Fibroblast of skin of right biceps (primary cell): Measurements from ENCODE around the gene CSMD2.
A peak's percentile ranks its signal among the peaks of the same experiment; 100 is the strongest.

Source experiments
- DNase-seq: peaks from one replicate; pipeline ENCODE4 v3.0.0-alpha.2; 2013

Gene CSMD2

DNA sequence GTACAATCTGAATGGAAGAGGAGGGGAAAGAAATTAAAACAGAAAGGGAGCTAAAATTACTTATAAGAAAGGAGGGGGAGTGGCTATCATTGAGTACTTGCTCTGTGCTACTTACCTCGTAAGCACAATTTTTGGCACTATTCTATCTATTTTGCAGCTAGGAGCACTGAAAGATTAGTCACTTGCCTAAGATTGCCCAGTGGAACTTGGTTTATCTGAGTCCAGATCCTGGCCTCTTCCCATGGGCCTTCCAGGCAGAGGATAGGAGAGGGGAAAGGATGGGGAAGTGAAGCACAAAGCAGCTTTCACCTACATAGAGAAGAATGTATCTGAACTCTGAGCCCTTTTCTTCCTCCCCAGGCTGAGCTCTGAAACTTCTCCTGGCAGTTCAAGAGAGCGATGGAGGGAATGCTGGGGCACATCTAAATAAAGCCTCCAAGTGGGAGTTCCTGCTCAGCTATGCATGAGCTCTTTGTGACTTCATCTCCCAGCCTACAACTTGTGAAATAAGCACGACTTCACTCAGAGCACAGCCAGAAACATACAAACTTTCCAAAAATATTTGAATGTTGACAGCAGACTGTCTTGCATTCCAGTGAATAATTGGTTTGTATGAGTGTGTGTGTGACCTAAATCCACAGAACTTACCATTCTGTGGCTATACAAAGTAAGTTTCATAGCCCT lies 271.7 kb downstream of the CSMD2 start:
- peak; percentile 94 for DNase-seq

DNA sequence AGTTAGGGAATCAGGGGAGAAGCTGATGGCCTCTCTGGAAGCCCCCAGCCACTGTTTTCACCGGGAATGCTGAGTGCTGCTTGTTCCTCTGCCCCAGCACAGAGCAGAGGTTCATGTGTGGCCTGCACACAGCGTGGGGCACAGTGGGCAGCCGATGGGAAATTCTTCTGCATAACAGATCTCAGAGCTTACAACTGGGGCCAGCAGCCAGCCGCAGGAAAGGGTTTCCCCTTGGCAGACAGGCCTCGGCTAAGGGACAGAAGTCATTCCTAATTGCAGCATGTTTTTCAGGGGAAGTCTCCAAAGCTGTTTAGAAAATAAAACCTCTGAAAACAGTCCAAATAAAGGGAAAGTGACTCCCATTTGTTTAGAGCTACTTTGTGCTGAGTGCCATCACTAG lies 278.5 kb downstream of the CSMD2 start:
- DNase-seq: no peak

DNA sequence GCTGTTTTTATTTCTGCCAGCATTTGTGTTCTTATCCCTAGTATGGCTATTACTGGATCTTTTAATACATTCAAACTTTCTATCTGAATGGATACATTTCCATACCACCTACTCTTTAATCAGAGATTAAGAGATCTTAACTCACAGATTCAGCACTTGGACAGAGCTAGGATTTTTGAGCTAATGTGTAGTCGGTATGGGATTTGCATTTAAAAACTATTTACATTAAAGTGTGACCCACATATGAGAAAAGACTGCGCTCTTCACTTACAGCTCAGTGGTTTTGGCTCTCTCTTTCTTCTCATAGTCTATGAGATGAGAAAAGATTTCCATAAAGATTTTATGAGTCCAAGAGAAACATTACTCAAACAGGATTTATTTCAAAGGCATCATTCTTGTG lies 284.7 kb downstream of the CSMD2 start:
- DNase-seq: peak; percentile 71

DNA sequence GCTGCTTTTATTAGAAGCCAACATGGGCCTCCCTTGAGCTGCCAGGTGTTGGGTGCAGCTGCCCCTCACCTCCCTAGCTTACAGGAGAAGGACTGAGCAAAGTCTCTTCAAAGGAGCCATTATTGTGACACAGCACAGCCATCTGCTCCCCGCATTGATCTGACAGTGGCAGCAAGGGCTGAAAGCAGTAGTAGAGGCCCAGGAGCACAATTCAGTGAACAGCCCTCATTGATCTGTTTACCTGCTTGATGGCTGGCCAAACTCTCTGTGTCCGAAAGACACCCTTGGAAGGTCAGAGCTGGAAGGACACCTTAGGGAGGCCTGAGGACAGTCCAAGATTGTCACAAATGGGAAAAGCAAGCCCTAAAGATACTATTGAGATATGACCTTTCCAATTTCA lies 286.6 kb downstream of the CSMD2 start:
- DNase-seq: no peak

DNA sequence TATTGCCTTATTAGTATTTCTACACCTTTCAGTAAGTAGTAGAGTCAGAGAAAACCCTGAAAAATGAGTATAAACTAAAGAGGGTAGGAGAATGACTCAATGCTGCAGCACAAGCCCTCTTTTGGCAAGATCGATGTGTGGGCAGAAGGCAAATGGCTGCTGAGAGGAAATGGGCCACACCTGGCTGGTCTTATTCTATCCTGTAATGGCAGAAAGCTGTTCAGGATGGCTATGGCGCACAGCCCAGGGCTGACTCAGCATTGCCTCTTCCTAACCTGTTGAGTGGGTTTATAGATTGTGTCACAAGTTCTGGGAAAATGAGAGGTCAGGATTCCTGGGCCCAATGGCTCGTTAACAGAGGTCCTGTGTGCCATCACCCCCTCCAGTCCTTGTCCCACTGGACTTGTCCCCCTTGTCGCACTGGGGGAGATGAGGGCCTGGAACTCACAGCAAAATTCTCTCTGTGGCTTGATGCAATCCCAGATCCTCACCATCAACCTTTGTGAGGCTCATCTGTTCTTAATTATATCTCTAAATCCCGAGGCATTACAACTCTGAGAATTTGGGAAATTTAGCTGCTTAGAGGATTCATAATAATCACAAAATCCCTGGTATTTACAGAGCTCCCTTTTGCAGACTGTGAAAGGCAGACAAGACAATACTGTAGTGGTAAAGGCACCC lies 287.9 kb downstream of the CSMD2 start:
- peak; percentile 97 for DNase-seq

DNA sequence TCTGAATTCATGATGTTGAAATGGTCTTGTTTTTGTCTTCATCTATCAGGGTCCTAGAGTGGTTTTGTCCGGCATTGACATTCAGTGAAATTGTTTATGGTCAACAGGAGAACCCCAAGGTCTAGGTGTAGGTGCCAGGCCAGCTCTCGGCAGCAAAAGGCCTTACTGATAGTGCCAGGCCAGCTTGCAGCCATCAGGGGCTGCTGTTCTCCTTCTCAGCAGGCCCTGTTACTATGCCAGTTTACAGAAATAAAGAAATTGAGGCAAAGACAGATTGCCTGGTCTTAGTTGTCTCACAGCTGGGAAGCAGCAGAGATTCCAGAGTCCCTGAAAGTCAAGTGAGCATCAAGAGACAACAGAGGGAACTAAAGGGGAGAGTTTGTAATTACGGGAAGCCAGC lies 289.2 kb downstream of the CSMD2 start:
- no peak for DNase-seq

DNA sequence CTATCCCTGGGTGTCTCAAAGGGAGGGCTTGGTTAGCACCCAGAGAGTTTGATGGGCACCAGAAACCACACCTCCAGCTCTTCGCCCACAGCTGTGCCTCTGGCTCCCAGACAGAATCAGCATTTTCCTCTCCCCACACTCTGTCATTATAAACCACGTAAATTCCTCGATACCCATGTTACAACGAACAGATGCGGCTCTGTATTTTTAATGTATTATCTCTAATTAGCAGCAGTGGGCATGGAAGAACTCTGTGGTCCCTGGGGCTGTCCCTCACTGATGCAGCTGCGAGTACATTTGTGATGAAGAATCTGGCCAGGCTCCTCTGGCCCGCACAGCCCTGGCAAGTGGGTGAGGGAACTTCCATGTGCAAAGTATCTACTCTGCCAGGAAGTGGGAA lies 290.4 kb downstream of the CSMD2 start:
- no peak for DNase-seq

DNA sequence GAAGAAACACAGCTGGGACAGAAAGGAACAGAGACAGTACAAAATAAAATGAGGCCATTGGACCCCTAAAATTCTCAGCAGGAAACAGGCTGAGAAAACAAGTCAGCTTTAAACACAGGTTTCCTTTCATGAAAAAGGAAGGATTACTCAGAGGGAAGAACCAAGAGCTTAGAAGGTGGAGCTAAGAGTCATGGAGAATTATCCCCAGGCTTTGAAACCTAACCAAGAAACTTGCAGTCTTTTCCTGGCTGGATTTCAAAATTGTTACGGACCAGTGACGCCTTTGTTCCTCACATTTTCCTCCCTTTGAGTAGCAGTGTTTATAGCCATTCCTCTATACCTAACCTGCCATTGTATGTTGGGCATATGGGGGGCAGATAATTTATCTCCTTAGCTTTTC lies 292.3 kb downstream of the CSMD2 start:
- peak; percentile 46 for DNase-seq

DNA sequence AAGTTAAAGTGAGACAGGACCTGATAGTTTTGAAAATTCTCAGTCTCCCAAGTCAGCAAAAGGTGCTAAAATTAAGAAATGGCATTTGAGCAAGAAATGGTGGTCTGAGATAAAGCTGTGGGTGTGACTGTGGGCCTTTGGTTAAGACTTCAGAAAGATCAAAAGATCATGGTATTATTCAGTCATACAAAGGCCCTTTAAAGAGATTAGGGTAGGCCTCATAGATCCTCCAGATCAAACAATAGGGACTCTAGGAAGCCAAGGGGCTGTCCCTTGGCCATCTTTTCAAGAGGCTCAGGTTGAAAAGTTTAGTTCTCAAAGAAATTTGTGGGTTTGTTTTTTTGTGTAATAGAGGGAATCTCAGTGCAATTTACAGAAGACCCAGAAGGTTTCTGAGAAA lies 292.8 kb downstream of the CSMD2 start:
- no peak for DNase-seq

DNA sequence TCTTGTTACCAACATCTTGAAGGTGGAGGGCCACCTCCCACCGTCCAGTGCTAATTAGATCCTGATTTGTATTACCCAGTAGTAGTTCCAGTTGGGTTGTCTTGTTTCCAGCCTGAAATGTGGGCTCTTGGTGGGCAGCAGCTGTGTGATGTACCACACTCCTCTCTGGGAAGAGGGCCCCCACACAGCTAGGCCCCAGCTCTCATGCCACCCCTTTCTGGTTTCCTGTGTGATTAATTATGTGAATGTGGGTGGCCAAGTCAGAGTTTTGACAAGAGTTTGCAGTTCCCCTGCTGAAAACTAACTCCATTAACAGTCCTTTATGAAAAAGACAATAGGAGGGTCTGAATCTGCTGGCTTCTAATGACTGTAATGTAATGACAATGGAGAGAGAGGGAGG lies 297.3 kb downstream of the CSMD2 start:
- DNase-seq: no peak

DNA sequence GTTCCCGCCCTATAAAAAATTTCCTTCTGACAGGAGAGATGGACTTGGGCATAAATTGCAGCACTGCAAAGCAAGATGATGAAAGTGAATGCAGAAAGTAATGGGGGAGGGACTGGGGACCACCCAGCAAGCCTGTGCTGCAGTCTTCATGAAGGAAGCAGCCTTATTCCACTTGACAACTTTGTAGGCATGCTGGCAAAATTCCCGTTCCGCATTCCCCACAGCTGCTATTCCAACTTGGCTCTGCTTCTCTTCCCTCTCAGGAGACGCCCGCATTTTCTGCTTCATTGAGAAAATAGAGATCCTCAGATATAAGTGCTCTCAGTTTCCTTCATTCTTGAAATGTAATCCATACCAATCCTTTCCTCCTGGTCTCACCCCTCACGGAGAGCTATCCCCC lies 298.7 kb downstream of the CSMD2 start:
- DNase-seq: peak; percentile 94

DNA sequence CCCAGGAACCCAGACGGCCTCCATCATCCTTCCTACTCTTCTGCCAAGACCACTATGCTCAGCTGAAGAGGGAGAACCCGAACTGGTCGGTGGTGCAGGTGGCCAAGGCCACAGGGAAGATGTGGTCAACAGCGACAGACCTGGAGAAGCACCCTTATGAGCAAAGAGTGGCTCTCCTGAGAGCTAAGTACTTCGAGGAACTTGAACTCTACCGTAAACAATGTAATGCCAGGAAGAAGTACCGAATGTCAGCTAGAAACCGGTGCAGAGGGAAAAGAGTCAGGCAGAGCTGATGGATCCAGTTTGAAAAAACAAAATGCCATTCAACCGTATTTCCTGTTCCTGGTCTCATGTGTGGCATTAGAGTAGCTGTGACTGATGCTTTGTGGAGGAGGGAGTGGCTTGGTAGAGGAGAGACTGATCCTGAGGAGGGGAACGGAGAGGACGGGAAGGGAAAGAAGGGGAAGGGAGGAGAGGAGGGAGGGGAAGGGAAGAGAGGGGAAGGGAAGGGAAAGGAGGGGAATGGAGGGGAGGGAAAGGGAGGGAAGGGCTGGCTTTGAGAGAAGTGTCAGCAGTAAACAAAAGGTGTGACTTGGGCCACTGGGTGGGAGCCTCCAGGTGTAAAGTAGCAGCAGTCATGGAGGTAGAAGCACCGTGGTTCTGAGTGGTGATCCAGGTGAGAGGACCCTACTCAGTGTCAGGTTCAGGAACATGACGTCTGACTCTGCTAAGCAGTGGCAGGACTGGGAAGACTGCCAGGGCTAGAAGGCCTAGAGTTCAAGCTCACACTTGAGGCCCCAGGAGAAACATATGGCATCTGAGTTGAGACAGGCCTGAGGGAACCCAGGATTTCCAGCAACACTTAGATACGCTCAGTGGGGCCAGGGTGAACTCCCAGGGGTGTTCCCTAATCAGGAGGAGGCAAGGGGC lies 300.3 kb downstream of the CSMD2 start:
- peak; percentile 19 for DNase-seq

DNA sequence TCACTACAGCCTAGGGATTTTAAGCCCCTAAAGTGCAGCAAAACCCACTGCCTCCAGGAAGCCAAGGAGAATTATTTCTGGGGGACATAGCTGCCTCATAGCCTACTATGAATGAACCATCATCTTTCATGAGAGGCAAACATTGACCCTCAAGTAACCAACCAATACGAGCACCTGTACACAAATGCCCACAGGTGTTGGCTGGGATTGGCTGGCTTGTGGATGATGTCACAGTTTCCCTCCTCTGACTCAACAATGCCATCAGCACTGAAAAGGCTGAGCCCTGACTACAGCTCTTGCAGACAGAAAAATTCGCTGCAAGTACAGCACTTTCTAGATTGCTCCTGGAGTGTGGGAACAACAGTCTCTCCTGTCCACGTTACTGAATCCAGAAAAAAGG lies 301.3 kb downstream of the CSMD2 start, which contains the start of gene HMGB4:
Gene HMGB4 (plus strand): TSS at position 301 of the 400 bp plus-strand sequence. CDS start 113 bp downstream, outside the sequence.
- DNase-seq: no peak

DNA sequence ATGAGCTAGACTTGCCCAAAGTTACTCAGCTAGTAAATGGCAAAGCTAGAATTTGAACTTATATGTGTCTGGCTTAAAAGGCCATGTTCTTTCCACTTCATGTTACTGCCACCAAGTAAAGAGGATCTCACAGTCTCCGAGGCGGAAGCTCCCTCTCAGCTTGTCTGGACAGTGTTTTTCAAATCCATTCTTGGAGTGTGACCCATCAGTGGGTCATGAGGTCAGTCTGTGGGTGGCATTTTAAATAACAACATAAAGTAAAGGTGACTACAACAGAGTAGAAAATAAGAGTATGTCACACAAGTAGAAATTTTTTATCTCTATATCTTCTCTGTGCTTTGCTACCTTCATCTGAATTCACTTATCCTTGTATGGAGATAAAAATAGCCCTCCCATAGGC lies 304.4 kb downstream of the CSMD2 start:
- peak; percentile 48 for DNase-seq

DNA sequence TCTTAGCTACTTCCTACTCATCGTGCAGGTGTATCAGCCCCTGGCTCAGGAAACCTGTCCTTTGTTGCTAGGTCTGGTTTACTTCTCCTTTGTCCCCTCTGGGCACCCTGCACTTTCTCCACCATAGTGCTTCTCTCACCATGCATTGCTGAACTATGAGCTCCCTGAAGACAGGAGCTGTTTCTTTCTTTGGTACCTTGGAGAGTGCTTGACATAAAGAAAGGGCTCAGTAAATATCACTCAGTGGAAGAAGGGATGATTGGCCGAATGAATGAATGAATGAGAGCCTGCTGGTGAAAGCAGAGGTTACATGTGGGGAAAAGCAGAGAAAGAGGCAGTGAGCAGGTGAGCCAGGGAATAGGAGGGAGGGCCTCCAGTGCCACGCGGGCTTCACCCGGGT lies 310.9 kb downstream of the CSMD2 start:
- no peak for DNase-seq

DNA sequence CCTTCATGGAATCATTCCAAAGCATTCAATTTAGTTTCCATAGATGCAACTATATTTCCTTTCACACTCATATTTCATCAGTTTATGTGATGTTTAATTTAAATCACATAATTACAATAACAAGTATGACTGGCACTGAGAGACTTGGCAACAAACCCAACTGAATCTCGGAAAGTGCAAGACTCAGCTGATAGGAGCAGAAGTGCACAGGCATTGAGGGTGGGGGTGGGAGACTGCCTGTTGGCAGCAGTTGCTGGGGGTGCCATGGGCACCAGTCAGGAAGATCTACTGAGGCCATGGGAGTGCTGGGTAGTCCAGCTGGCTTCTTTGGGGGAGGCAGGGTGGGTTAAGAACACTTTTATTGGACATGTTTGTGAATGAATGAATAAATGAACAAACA lies 311.6 kb downstream of the CSMD2 start:
- no peak for DNase-seq

DNA sequence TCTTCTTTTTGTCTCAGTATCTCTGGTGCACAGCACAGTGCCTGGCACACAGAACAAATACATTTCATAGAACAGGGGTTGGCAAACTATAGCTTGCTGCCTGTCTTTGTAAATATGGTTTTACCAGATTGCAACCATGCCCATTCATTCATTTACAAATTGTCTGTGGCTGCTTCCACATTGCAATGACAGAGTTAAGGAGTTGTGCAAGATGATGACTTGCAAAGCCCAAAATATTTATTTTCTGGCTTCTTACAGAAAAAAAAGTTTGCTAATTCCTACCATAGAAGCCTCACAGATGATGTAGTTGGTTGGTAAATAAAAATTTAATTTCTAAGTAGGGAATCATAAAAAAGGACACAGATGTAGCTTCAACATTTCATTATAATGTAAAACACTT lies 312.3 kb downstream of the CSMD2 start:
- DNase-seq: peak; percentile 21

DNA sequence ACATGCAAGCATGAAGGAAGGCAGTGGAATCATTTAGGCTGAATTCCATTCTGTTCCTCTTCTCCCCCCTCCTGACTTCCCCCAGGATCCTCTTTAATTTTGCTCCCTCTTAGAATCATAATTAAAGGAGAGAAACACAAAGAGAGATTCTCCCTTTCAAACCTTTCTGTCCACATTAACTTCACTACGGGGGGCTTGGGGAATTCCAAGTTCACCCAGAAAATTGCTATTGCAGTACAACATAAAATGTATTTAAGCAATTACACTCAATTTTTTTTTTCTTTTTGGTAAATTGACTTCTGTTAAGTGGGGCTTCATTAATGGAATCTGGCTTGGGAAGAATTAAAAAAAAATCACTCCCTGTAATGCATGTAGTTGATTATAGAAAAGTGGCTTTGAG lies 314.5 kb downstream of the CSMD2 start:
- DNase-seq: no peak

DNA sequence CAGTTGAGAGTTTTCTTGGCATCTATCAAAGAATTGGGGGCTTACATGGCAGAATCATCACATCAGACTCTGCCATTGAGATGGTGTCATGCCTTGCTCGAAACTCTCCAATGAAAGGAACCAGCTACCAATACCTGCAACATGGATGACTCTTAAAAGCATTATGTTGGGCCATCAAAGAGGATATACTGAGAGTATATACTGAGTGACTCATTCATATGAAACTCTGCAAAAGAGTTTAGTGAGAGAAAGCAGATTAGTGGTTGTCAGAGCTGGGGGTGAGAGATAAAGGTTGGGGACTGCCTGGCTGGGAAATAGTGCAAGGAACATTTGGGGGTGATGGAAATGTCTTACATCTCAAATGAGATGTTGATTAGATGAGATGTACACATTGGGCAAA lies 315.8 kb downstream of the CSMD2 start:
- peak; percentile 56 for DNase-seq

DNA sequence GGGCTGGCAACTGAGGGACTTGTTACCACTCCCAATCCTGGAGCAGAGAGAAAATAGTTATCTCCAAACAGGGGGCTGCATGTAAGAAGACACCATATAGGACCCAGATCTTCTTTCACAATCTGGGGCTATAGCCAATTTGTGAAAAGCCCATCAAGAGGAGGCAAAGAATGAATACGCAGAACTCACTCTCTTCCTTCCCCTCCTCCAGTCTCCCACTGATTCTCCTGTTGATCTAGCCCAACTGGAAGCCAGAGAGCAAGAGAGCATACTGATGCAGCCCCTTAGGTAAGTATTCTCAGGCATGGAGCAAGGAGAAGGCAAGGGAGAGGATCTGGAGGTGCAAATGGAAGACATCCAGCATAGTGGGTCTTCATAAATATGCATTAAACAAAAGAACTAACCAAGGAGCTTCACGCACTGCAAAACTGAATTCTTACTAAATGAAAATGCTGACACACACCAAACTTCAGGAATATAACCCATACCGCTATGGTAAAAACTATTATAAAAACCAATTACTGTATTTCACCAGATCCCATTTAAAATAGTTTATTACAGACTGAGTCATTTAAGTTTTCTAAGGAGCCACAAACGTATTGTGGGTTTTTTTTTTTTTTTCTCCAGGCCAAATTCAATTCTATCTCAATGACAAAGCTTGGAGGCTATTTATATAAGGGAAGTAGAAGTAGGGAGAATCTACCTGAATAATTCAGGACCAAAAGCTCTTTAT lies 316.7 kb downstream of the CSMD2 start:
- peak; percentile 66 for DNase-seq

DNA sequence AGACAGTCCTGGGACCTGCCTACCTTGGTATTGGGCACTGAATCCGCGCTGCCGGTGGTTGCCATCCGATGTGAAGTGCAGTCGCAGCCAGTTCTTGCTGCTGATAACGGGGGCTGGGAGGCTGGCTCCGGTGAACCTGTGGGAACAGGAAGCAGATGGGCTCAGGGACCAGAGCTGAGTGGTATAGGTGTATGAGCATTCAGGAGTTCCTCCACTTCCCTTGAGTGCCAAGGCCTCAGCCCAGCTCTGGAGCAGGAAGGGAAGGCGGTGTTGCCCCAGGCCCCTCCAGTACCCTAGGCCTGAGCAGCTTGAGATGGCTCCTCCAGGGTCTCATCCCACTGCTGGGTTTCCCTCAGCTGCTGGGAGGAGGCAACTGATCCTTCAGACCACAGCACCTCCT lies 318.2 kb downstream of the CSMD2 start:
- no peak for DNase-seq

DNA sequence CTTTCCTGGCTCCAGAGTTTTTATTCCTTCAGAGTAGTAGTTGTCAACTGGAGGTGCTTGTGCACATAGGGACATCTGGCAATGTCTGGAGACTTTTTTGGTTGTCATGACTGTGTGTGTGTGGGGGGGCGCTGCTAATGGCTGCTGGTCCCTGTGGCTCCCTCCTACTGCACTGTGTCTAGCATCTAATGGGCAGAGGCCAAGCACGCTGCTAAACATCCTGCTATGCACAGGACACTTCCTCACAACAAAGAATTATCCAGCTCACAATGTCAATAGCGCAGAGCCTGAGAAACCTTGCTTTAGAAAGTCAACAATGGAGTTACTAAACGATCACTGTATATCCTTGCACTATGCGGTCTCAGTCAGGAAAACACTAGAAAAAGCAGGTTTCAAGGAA lies 320.9 kb downstream of the CSMD2 start:
- DNase-seq: no peak

DNA sequence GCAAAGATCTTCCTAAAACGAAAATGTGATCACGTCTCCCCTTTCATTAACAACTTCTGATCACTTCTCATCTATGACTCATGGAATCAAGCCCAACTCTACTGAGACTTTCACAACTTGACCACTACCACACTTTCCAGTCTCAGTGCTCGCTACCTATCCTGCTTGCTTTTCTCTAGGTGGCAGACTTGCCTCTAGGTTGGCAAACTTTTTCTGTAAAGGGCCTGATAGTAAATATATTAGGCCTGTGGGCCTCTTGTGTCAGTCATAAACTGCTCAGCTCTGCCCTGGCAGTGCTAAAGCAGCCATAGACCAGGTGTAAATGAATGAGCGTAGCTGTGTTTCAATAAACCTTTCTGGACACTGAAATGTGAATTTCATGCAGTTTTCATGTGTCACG lies 322.7 kb downstream of the CSMD2 start:
- DNase-seq: no peak
